ENCODE data around the gene ALKBH6. TPM values are rescaled to one million over a fixed set of nuclear protein-coding genes. Genes with fewer than 3 reads are reported as not detected.

Gene ALKBH6
- total and polyA plus RNA-seq, 2 of the 8 experiments (the other 6 are each of a cell fraction or from before 2014, with no cell fraction given) = 19.2 to 33.3 TPM

DNA sequence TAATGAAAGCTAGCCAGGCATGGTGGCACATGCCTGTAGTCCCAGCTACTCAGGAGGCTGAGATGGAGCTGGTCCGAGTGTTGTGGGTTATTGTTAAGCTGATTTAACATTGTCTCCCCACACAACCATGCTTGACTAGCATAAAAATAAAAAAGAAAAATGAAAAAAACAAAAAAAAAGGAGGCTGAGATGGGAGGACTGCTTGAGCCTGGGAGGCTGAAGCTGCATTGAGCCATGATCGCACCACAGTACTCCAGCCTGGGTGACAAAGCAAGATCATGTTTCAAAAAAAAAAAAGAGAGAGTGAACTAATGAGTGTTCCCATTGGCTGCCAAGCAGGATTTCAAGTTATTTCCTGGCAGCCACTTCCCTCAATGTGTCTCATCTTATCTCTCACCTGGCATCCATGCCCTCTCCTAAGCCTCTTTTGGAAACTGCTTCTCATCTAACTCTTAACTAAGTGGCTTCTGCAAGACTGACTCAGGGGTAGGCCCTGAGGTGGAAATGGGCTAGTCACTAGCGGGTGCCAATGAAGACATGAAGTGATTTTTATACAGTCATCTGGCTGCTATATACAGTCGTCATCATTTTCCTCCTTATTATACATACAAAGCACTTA lies 35.2 kb upstream of the ALKBH6 start (continued):
- TF ChIP-seq SP4 (IDR thresholded peaks at IDR 0.05; ENCODE audit: low read length) (no peak), ASH2L (IDR thresholded peaks at IDR 0.05; ENCODE audit: low read length) (no peak), JUN (IDR thresholded peaks at IDR 0.05; ENCODE audit: low read depth, low read length) (no peak), TAF7 (optimal IDR thresholded peaks at IDR 0.05; ENCODE audit: borderline replicate concordance, low read depth, low read length) (no peak), SP1 (IDR thresholded peaks at IDR 0.05; ENCODE audit: low read depth, low read length) (no peak), JUND (IDR thresholded peaks at IDR 0.05; ENCODE audit: low read length) (no peak), POU5F1 (IDR thresholded peaks at IDR 0.05; ENCODE audit: low read depth, low read length) (no peak), FOSL1 (IDR thresholded peaks at IDR 0.05; ENCODE audit: insufficient read depth, low read depth, low read length) (no peak)
